ENCODE measurements around the gene PCDH7. TPM values are rescaled to one million over a fixed set of nuclear protein-coding genes. Genes with fewer than 3 reads are reported as not detected.

The PCDH7 gene
- total and polyA plus RNA-seq, 12 donors: 9.4 to 164 (median 59.4) TPM

DNA sequence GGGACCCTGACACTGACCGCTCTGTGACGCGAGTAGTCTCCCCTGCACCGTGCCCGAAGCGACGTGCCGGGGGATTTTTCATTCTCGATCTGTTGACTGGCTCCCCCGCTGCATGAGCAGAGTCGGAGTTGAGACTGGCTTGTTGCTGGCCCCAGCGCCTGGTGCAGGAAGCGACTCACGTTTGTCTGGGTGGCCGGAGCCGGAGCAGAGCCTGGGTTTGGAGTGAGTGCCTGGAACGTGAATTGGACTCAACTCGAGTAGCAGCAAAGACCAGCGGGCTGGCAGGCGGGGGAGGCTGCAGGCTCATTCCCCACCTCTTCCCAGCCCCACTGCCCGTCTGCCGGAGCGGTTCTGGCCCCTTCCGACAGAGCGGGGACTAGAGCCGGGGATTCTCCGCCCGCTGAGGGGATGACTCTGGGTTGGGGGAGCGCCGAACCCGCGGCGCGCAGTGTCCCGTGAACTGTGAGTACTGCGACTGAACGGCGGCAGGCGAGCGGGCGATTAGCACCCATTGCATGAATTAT is 554 bp downstream of the PCDH7 start:
- intact Hi-C loops (cut with DNase I): loop anchor here in 2 of 10 donors (5.0 to 10.0 kb wide), 2 partner anchors 302 to 304 kb away; no protein-coding TSS in a partner anchor
- ATAC-seq (peak in 7 of 8 donors; percentile 2 to 20 (median 15)), DNase-seq (peak; percentile 14 to 25)
- Histone ChIP-seq H3K4me3 (peak overlapping the region; percentile 30 to 79 (median 58)), H3K9me3 (no peaks in the 10 kb centered on the region), H3K36me3 (no peaks in the 10 kb centered on the region), H3K27ac (peak overlapping the region in 8 of 10 donors; percentile 48 to 87 (median 76)), H3K27me3 (peaks cover 0 to 79% (median 63%) of the 10 kb centered on the region in 7 donors), H3K4me1 (peaks cover 0 to 45% (median 26%) of the 10 kb centered on the region in 9 donors)
- TF ChIP-seq, protein P1, sequence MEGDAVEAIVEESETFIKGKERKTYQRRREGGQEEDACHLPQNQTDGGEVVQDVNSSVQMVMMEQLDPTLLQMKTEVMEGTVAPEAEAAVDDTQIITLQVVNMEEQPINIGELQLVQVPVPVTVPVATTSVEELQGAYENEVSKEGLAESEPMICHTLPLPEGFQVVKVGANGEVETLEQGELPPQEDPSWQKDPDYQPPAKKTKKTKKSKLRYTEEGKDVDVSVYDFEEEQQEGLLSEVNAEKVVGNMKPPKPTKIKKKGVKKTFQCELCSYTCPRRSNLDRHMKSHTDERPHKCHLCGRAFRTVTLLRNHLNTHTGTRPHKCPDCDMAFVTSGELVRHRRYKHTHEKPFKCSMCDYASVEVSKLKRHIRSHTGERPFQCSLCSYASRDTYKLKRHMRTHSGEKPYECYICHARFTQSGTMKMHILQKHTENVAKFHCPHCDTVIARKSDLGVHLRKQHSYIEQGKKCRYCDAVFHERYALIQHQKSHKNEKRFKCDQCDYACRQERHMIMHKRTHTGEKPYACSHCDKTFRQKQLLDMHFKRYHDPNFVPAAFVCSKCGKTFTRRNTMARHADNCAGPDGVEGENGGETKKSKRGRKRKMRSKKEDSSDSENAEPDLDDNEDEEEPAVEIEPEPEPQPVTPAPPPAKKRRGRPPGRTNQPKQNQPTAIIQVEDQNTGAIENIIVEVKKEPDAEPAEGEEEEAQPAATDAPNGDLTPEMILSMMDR (IDR thresholded peaks at IDR 0.05): no peak
- WGBS, 2 donors: 0 to 1% methylated on average over 41 of the region's 41 CpGs

DNA sequence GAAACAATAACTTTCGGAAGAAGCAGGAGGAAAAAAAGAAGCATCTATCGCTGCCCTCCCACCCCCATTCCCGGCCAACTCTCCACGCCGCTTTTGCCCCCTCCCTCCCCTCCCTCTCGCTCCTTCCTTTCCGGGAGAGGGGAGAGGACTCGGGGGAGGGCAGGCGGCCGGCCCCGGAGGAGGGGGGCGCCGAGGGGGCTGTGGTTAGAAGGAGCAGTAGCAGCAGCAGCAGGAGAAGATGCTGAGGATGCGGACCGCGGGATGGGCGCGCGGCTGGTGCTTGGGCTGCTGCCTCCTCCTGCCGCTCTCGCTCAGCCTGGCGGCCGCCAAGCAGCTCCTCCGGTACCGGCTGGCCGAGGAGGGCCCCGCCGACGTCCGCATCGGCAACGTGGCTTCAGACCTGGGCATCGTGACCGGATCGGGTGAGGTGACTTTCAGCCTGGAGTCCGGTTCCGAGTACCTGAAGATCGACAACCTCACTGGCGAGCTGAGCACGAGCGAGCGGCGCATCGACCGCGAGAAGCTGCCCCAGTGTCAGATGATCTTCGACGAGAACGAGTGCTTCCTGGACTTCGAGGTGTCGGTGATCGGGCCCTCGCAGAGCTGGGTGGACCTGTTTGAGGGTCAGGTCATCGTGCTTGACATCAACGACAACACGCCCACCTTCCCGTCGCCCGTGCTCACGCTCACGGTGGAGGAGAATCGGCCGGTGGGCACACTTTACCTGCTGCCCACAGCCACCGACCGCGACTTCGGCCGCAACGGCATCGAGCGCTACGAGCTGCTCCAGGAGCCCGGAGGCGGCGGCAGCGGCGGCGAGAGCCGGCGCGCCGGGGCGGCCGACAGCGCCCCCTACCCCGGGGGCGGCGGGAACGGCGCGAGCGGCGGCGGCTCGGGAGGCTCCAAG is 1.3 kb downstream of the PCDH7 start:
- intact Hi-C loops (cut with DNase I): loop anchor here in 2 of 10 donors (5.0 to 10.0 kb wide), 2 partner anchors 301 to 303 kb away; no protein-coding TSS in a partner anchor
- H3K9me3 ChIP-seq: no peaks in the 10 kb centered on the region
- ATAC-seq (peak in 6 of 8 donors; percentile 1 to 42 (median 6)), DNase-seq (peak; percentile 10 to 46)
- TF ChIP-seq, protein P1 (IDR thresholded peaks at IDR 0.05): peak in 6 of 9 donors; percentile 11 to 52 (median 44)
- 1% methylated on average over 89 to 95 of the region's 95 CpGs for WGBS, 2 donors
- H3K4me1 ChIP-seq: peaks cover 0 to 42% (median 26%) of the 10 kb centered on the region in 9 donors
- peaks cover 0 to 76% (median 63%) of the 10 kb centered on the region in 7 donors for H3K27me3 ChIP-seq
- H3K27ac ChIP-seq: peak overlapping the region in 8 of 10 donors; percentile 14 to 87 (median 76)
- H3K4me3 ChIP-seq: peak overlapping the region; percentile 30 to 79 (median 58)
- no peaks in the 10 kb centered on the region for H3K36me3 ChIP-seq

DNA sequence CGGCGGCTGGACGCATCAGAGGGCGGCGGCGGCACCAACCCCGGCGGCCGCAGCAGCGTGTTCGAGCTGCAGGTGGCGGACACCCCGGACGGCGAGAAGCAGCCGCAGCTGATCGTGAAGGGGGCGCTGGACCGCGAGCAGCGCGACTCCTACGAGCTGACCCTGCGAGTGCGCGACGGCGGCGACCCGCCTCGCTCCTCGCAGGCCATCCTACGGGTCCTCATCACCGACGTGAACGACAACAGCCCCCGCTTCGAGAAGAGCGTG is 1.9 kb downstream of the PCDH7 start:
- intact Hi-C loops (cut with DNase I): loop anchor here in 2 of 10 donors (5.0 to 10.0 kb wide), 2 partner anchors 300 to 303 kb away; no protein-coding TSS in a partner anchor
- Histone ChIP-seq H3K27me3 (peaks cover 0 to 72% (median 63%) of the 10 kb centered on the region in 7 donors), H3K9me3 (no peaks in the 10 kb centered on the region), H3K27ac (peak overlapping the region in 6 of 10 donors; percentile 14 to 87 (median 66)), H3K36me3 (no peaks in the 10 kb centered on the region), H3K4me3 (peak overlapping the region; percentile 18 to 79 (median 58)), H3K4me1 (peaks cover 0 to 42% (median 26%) of the 10 kb centered on the region in 9 donors)
- no peak for DNase-seq
- 1% methylated on average over 34 to 39 of the region's 39 CpGs for WGBS, 2 donors
- TF ChIP-seq, protein P1 (IDR thresholded peaks at IDR 0.05): peak in 1 of 9 donors; percentile 20
- no peak for ATAC-seq
